K562 (cell line): ENCODE results near the gene IGF1R. TPM values are rescaled to one million over a fixed set of nuclear protein-coding genes. Genes with fewer than 3 reads are reported as not detected.

Experiments
- ATAC-seq: fragments of 200-7000 bp; cut with Tn5 transposase; 3 replicates; pipeline ENCODE4 v1.9.1; 2020; ENCODE audit warnings: moderate library complexity
- BruUV-seq: library from RNA; stranded (reverse); fragments of 400-500 nt; replicated peaks from 2 replicates; lab custom pipeline; 2021; lab: Mats Ljungman, UMichigan
- CTCF ChIA-PET: fragments of 300-600 bp; formaldehyde crosslinking; extraction: SDS; loops from one replicate; lab custom pipeline; 2021; ENCODE audit warnings: low intra/inter-chr PET ratio; lab: Yijun Ruan, JAX
- POLR2A ChIA-PET: fragments of 300-600, 350-650 bp; sonication (Branson Sonifier 250); formaldehyde crosslinking; extraction: SDS; loops from one replicate; lab custom pipeline; 2021; ENCODE audit warnings: antibody characterized with exemption, inconsistent platforms; lab: Yijun Ruan, JAX
- DNase-seq, 4 experiments: peaks; one replicate each; pipeline versions ENCODE4 v3.0.0 to v3.0.0-alpha.2; 2011 to 2018; ENCODE audit warnings: low spot score in 3 of 4, mixed read lengths in 3 of 4; ENCODE audit errors: extremely low read depth in 1 of 4
- FAIRE-seq: peaks from 2 replicates; lab custom pipeline; 2011; peaks lifted over from hg19 to GRCh38; lab: Jason Lieb, UNC
- H2AFZ ChIP-seq: 2 replicates; pipeline ENCODE4 v1.6.0; 2011; ENCODE audit warnings: low read depth, low read length, control low read depth, inconsistent platforms
- H3K27ac ChIP-seq: fragments of 200-600 bp; 3 replicates; pipeline ENCODE4 v1.8.0; 2011; ENCODE audit warnings: low read depth, mild to moderate bottlenecking, control low read depth, inconsistent platforms, low read length, moderate library complexity, mixed read lengths; ENCODE audit errors: extremely low read depth
- H3K27me3 ChIP-seq, 2 experiments: fragments of 300-600 bp in 1 of 2; 2 replicates in 1 of 2; 3 replicates in 1 of 2; pipeline versions ENCODE4 v1.6.0 to v1.8.0; 2011; ENCODE audit warnings: inconsistent platforms in 2 of 2, low read length in 2 of 2, mild to moderate bottlenecking in 1 of 2, mixed read lengths in 1 of 2, moderate library complexity in 1 of 2; ENCODE audit not compliant: control insufficient read depth in 2 of 2, insufficient read depth in 2 of 2
- H3K36me3 ChIP-seq: fragments of 300-600 bp; 3 replicates; pipeline ENCODE4 v1.8.0; 2011; ENCODE audit warnings: mild to moderate bottlenecking, low read length, inconsistent platforms; ENCODE audit not compliant: control insufficient read depth, insufficient read depth
- H3K4me1 ChIP-seq, 2 experiments: fragments of 200-600 bp in 1 of 2; replicated peaks in 1 of 2; 2 replicates in 1 of 2; 3 replicates in 1 of 2; pipeline versions ENCODE4 v1.5.1 to v1.8.0; 2011; ENCODE audit warnings: inconsistent platforms in 2 of 2, low read length in 2 of 2, mild to moderate bottlenecking in 1 of 2, mixed read lengths in 1 of 2, moderate library complexity in 1 of 2; ENCODE audit not compliant: control insufficient read depth in 2 of 2, insufficient read depth in 2 of 2
- H3K4me2 ChIP-seq: 2 replicates; pipeline ENCODE4 v1.6.1; 2011; ENCODE audit warnings: low read length, control low read depth, inconsistent platforms, mixed read lengths; ENCODE audit not compliant: insufficient read depth
- H3K4me3 ChIP-seq: fragments of 200-600 bp; sonication (generic), shearing (Covaris generic); 2 replicates; pipeline ENCODE4 v1.5.1; 2016; ENCODE audit warnings: control low read depth, inconsistent platforms
- H3K79me2 ChIP-seq: fragments of 200-600 bp; 3 replicates; pipeline ENCODE4 v1.8.0; 2011; ENCODE audit warnings: low read length, inconsistent platforms; ENCODE audit not compliant: control insufficient read depth, insufficient read depth
- H3K9ac ChIP-seq, 2 experiments: 2 replicates each; pipeline versions ENCODE4 v1.6.0 to v1.6.1; 2011; ENCODE audit warnings: low read depth in 2 of 2, low read length in 2 of 2, control low read depth in 1 of 2, inconsistent platforms in 1 of 2, mild to moderate bottlenecking in 1 of 2, mixed read lengths in 1 of 2; ENCODE audit not compliant: insufficient read depth in 1 of 2
- H3K9me1 ChIP-seq: one replicate; pipeline ENCODE4 v1.6.0; 2011; ENCODE audit warnings: inconsistent platforms, mild to moderate bottlenecking, low read length, moderate library complexity; ENCODE audit not compliant: control insufficient read depth, insufficient read depth
- H3K9me3 ChIP-seq: replicated peaks from 2 replicates; pipeline ENCODE4 v1.5.1; 2011; ENCODE audit warnings: low read depth, low read length, inconsistent platforms; ENCODE audit not compliant: control insufficient read depth, insufficient read depth
- H4K20me1 ChIP-seq: replicated peaks from 2 replicates; pipeline ENCODE4 v1.6.1; 2011; ENCODE audit warnings: low read length, inconsistent platforms, mixed read lengths; ENCODE audit not compliant: control insufficient read depth, insufficient read depth
- ESRRB ChIP-seq: fragments of 250-450 bp; sonication (Bioruptor Pico); IDR thresholded peaks from 2 replicates; pipeline ENCODE4 v1.5.0; 2020; ENCODE audit warnings: mild to moderate bottlenecking, moderate library complexity, borderline replicate concordance
- NCOA4 ChIP-seq: fragments of 450-650 bp; IDR thresholded peaks from 2 replicates; pipeline ENCODE4 v1.6.1; 2018; ENCODE audit warnings: mild to moderate bottlenecking; ENCODE audit not compliant: partially characterized antibody
- PHF8 ChIP-seq: fragments of 200-600 bp; sonication (generic); IDR thresholded peaks from 2 replicates; pipeline ENCODE4 v1.6.1; 2012; ENCODE audit warnings: mixed run types, mild to moderate bottlenecking, inconsistent platforms, low read length, moderate library complexity, borderline replicate concordance
- RAD51 ChIP-seq: fragments of 450-650 bp; IDR thresholded peaks from 2 replicates; pipeline ENCODE4 v1.7.1; 2016; ENCODE audit warnings: low read depth, mild to moderate bottlenecking, borderline replicate concordance
- SAFB ChIP-seq: fragments of 200-400 bp; formaldehyde crosslinking; IDR thresholded peaks from 2 replicates; pipeline ENCODE4 v1.6.1; 2017; ENCODE audit warnings: low read depth, low read length, borderline replicate concordance
- SNRNP70 ChIP-seq: fragments of 200-400 bp; formaldehyde crosslinking; optimal IDR thresholded peaks from 2 replicates; pipeline ENCODE3; 2017; ENCODE audit warnings: low read depth, low read length
- SPI1 ChIP-seq: IDR thresholded peaks from 2 replicates; pipeline ENCODE4 v1.6.1; 2011; ENCODE audit warnings: low read depth, low read length, control low read depth, borderline replicate concordance
- SRF ChIP-seq, 2 experiments: fragments of 250-450, 450-650 bp in 1 of 2; sonication (Bioruptor Pico) in 1 of 2; sonication (generic) in 1 of 2; formaldehyde crosslinking; IDR thresholded peaks; 2 replicates each; pipeline versions ENCODE4 v1.5.0 to v1.5.1; 2020 to 2022; ENCODE audit warnings: mild to moderate bottlenecking in 1 of 2, missing genetic modification reagents in 1 of 2
- STAG1 ChIP-seq: sonication (generic); formaldehyde crosslinking; IDR thresholded peaks from 2 replicates; pipeline ENCODE4 v1.5.0; 2020; ENCODE audit warnings: missing genetic modification reagents, borderline replicate concordance
- TRIM24 ChIP-seq, 2 experiments: fragments of 450-650 bp; IDR thresholded peaks; 2 replicates each; pipeline ENCODE4 v1.6.1; 2016
- ZNF121 ChIP-seq: sonication (generic); formaldehyde crosslinking; conservative IDR thresholded peaks from 2 replicates; pipeline ENCODE4 v1.8.0; 2022; ENCODE audit warnings: missing genetic modification reagents
- WGBS: fragments of 100-300 bp; shearing (Covaris generic); methylation state at CpG from one replicate; pipeline ENCODE4 v1.1.6; 2016; ENCODE audit warnings: low coverage, mixed read lengths; ENCODE audit not compliant: insufficient coverage; ENCODE audit errors: missing lambda C conversion rate; 5-methylcytosine and 5-hydroxymethylcytosine counted together
- in situ Hi-C: fragments of 300-500 bp; cut with MboI; formaldehyde crosslinking; loops from 4 replicates; pipeline ENCODE4 v1.15.0; 2018; ENCODE audit warnings: inconsistent platforms, mixed read lengths
- intact Hi-C: fragments of 100-400 bp; cut with micrococcal nuclease; formaldehyde crosslinking; loops from 2 replicates; pipeline ENCODE4 v1.14.2; 2022
- polyA plus RNA-seq, 8 experiments: library from polyadenylated mRNA; depleted of rRNA in 4 of 8; stranded (reverse) in 5 of 8; unstranded in 3 of 8; fragments of >200 nt; fragmentation: Nextera tagmentation in 2 of 8; fragmentation: Illumina TruSeq in 1 of 8; extraction: Ambion mirVana in 2 of 8; extraction: Trizol in 1 of 8; gene quantifications; 2 replicates each; pipeline versions ENCODE4 v1.2.1 to v1.2.3, GENCODE V29; 2011 to 2014; ENCODE audit warnings: inconsistent platforms in 1 of 8, missing spikeins in 1 of 8
- total RNA-seq, 7 experiments: library from RNA; depleted of rRNA in 6 of 7; stranded (reverse); fragments of >200 nt in 6 of 7; fragmentation: Illumina TruSeq in 2 of 7; extraction: Trizol in 2 of 7; gene quantifications; 2 replicates each; pipeline versions ENCODE4 v1.2.1 to v1.2.3, GENCODE V29; 2011 to 2021; ENCODE audit warnings: low replicate concordance in 1 of 7
- TF ChIP-seq, protein P1 (sequence below): fragments of 250-450 bp; sonication (Bioruptor Pico); IDR thresholded peaks from 2 replicates; pipeline ENCODE4 v1.5.1; 2021; ENCODE audit warnings: mild to moderate bottlenecking
- TF ChIP-seq, protein P2 (sequence below): sonication (generic); formaldehyde crosslinking; IDR thresholded peaks from 2 replicates; pipeline ENCODE4 v1.8.0; 2022; ENCODE audit warnings: mild to moderate bottlenecking, missing genetic modification reagents

Gene IGF1R
- total and polyA plus RNA-seq, 9 of the 15 experiments (the other 6 are each of a cell fraction or from before 2014, with no cell fraction given), result 0.35 to 8.0 (median 1.6) TPM

GRCh38 chr15:98909968-98910885, 261.9 kb downstream of the IGF1R start:
- FAIRE-seq, result no peak

More at GRCh38 chr15:98909968-98910885, 261.9 kb downstream of the IGF1R start:
- H3K79me2 ChIP-seq, result no peaks in the 10 kb centered on the region
- H3K9me3 ChIP-seq, result no peaks in the 10 kb centered on the region
- H2AFZ ChIP-seq, result no peak overlapping the region
- DNase-seq (no peak), ATAC-seq (no peak)
- no peaks in the 10 kb centered on the region for H3K9me1 ChIP-seq
- BruUV-seq, result no TSS peak
- CTCF ChIA-PET, result no interaction called here
- H3K27me3 ChIP-seq, result peaks cover 8 to 53% of the 10 kb centered on the region in 2 experiments; a peak in 4 of 5 replicates
- peaks cover 6% of the 10 kb centered on the region; the same call in 1 of the 2 replicates for H4K20me1 ChIP-seq
- H3K9ac ChIP-seq, result no peak overlapping the region
- no peaks in the 10 kb centered on the region for H3K36me3 ChIP-seq
- POLR2A ChIA-PET, result interaction anchor here (0.5 kb wide), 1 partner anchor 47 kb away, joined by 3 read pairs; no protein-coding TSS in a partner anchor
- H3K4me2 ChIP-seq, result no peak overlapping the region
- TF ChIP-seq SRF (CRISPR knock-in tag; IDR thresholded peaks at IDR 0.05), result no peak
- no peak for TF ChIP-seq ZNF121 (CRISPR knock-in tag)
- TF ChIP-seq PHF8, result no peak
- TF ChIP-seq SNRNP70, result no peak
- no peak for TF ChIP-seq STAG1 (CRISPR knock-in tag)
- TF ChIP-seq, protein P1, sequence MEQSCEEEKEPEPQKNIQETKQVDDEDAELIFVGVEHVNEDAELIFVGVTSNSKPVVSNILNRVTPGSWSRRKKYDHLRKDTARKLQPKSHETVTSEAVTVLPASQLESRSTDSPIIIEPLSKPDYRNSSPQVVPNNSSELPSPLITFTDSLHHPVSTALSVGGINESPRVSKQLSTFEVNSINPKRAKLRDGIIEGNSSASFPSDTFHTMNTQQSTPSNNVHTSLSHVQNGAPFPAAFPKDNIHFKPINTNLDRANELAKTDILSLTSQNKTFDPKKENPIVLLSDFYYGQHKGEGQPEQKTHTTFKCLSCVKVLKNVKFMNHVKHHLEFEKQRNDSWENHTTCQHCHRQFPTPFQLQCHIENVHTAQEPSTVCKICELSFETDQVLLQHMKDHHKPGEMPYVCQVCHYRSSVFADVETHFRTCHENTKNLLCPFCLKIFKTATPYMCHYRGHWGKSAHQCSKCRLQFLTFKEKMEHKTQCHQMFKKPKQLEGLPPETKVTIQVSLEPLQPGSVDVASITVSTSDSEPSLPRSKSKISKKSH, result no peak
- no peak for TF ChIP-seq RAD51
- no peak for TF ChIP-seq SPI1
- no peak for TF ChIP-seq SAFB
- TF ChIP-seq, protein P2, sequence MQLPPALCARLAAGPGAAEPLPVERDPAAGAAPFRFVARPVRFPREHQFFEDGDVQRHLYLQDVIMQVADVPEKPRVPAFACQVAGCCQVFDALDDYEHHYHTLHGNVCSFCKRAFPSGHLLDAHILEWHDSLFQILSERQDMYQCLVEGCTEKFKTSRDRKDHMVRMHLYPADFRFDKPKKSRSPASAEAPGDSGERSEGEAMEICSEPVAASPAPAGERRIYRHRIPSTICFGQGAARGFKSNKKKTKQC (CRISPR knock-in tag), result no peak
- no peak for TF ChIP-seq NCOA4
- no peak for TF ChIP-seq TRIM24 (IDR thresholded peaks at IDR 0.05)
- TF ChIP-seq ESRRB (CRISPR knock-in tag), result no peak
- TF ChIP-seq, all 486 proteins: peak for 0
- intact Hi-C loops, result no loop called here
- in situ Hi-C loops, result no loop called here
- Histone ChIP-seq H3K4me3 (no peak overlapping the region), H3K27ac (no peak overlapping the region), H3K4me1 (no peaks in the 10 kb centered on the region)
- 16% methylated on average over 20 of the region's 21 CpGs for WGBS
